ENCODE measurements around the gene MSRB3.

- TF ChIP-seq CTCF (conservative IDR thresholded peaks at IDR 0.05; ENCODE audit: low read length) (no peak), EZH2phosphoT487 (IDR thresholded peaks at IDR 0.05; ENCODE audit: borderline replicate concordance) (no peak)
These were observed 152.3 kb downstream of the MSRB3 start for GRCh38 chr12:65430571-65431306.
